ENCODE data around the gene NEU2. TPM values are rescaled to one million over a fixed set of nuclear protein-coding genes. Genes with fewer than 3 reads are reported as not detected.

NEU2 gene
- total and polyA plus RNA-seq, 2 of the 13 experiments (the other 11 are each of a cell fraction or from before 2014, with no cell fraction given), result not detected

DNA sequence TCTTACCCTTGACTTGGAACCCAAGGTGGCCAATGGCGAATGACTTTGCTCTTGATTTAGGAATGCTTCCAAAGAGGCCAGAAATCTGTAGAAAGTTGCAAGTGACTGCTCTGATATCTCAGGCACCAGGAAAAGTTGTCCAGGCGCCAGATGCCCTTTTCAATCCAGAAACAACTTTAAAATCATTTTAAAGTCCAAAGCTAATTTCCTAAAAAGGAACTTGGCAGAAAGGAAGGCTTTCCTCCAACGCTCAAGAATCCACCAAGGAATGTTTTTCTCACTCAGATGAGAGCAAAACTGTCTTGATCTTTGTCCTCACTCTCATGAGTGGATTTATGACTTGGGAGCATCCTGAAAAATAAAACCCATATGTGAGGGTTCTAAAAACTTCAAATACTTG lies 24.7 kb upstream of the NEU2 start:
- in situ Hi-C loops (cut with HindIII; ENCODE audit: extremely low pct_ligation_motif_present, low pct_unique_long_range_greater_than_20kb) (no loop called here), intact Hi-C loops (cut with micrococcal nuclease; ENCODE audit: unreplicated experiment) (no loop called here)
- no peak overlapping the region for H3K27ac ChIP-seq (ENCODE audit: extremely low read length, insufficient read depth, low read length)
- H3K9me3 ChIP-seq (ENCODE audit: low read length), result no peaks in the 10 kb centered on the region
- H2AFZ ChIP-seq (ENCODE audit: low read length), result no peak overlapping the region
- 94% methylated on average over 3 of the region's 3 CpGs for WGBS (ENCODE audit: low lambda C conversion rate)
- H3K4me3 ChIP-seq (replicated peaks in 1 of 3; ENCODE audit: insufficient read depth in 1 of 3, low read depth in 2 of 3, low read length in 3 of 3), result no peak overlapping the region
- FAIRE-seq (no peak), ATAC-seq (no peak), DNase-seq (ENCODE audit: low spot score) (no peak)
- peaks cover 0 to 7% of the 10 kb centered on the region in 2 experiments; a peak in 1 of 5 replicates for H3K36me3 ChIP-seq (replicated peaks in 1 of 2; ENCODE audit: control insufficient read depth in 1 of 2, insufficient read depth in 2 of 2, low read length in 2 of 2)
- ChIA-PET CTCF (ENCODE audit: low intra/inter-chr PET ratio, low total read pairs) (no interaction called here), POLR2A (no interaction called here)
- peaks cover 18% of the 10 kb centered on the region for H3K79me2 ChIP-seq (ENCODE audit: insufficient read depth, low read length)
- TF ChIP-seq GATA4 (IDR thresholded peaks at IDR 0.05; ENCODE audit: borderline replicate concordance, low read depth), result no peak
- no peak for TF ChIP-seq KAT7 (CRISPR knock-in tag; IDR thresholded peaks at IDR 0.05; ENCODE audit: borderline replicate concordance)
- no peak for TF ChIP-seq ZBTB10 (CRISPR knock-in tag; IDR thresholded peaks at IDR 0.05; ENCODE audit: borderline replicate concordance)
- TF ChIP-seq ZNF451 (CRISPR knock-in tag; IDR thresholded peaks at IDR 0.05), result no peak
- TF ChIP-seq SRSF9 (IDR thresholded peaks at IDR 0.05; ENCODE audit: borderline replicate concordance, insufficient read depth, low read depth, low read length, poor library complexity, severe bottlenecking), result no peak
- TF ChIP-seq MXD1 (CRISPR knock-in tag; IDR thresholded peaks at IDR 0.05), result no peak
- TF ChIP-seq, protein P1, sequence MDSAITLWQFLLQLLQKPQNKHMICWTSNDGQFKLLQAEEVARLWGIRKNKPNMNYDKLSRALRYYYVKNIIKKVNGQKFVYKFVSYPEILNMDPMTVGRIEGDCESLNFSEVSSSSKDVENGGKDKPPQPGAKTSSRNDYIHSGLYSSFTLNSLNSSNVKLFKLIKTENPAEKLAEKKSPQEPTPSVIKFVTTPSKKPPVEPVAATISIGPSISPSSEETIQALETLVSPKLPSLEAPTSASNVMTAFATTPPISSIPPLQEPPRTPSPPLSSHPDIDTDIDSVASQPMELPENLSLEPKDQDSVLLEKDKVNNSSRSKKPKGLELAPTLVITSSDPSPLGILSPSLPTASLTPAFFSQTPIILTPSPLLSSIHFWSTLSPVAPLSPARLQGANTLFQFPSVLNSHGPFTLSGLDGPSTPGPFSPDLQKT (CRISPR knock-in tag; IDR thresholded peaks at IDR 0.05; ENCODE audit: borderline replicate concordance), result no peak
- no peak for TF ChIP-seq MLLT10 (CRISPR knock-in tag; IDR thresholded peaks at IDR 0.05)
- no peak overlapping the region for H3K9ac ChIP-seq (ENCODE audit: insufficient read depth, low read depth, low read length)
- no peaks in the 10 kb centered on the region for H4K20me1 ChIP-seq (ENCODE audit: insufficient read depth, low read length)
- BruUV-seq (replicated peaks), result no TSS peak
- no peak overlapping the region for H3K4me2 ChIP-seq (ENCODE audit: low read depth, low read length)
- H3K27me3 ChIP-seq (ENCODE audit: control insufficient read depth in 1 of 2, insufficient read depth in 2 of 2, low read length in 2 of 2), result no peaks in the 10 kb centered on the region; a peak in 1 of 5 replicates
- H3K4me1 ChIP-seq (ENCODE audit: insufficient read depth, low read length), result peaks cover 31% of the 10 kb centered on the region

All from HepG2 (cell line).